Endothelial cell (in vitro differentiated cells): Measurements from ENCODE around the gene TSHZ2. TPM values are rescaled to one million over a fixed set of nuclear protein-coding genes. Genes with fewer than 3 reads are reported as not detected.

Experiments used
- DNase-seq: peaks from one replicate; pipeline ENCODE4 v3.0.0; 2021; ENCODE audit warnings: low spot score
- H3K27ac Mint-ChIP-seq: one replicate; pipeline ENCODE4 v1.8.0; 2021; ENCODE audit warnings: mixed read lengths, inconsistent platforms; ENCODE audit not compliant: unreplicated experiment
- H3K27me3 Mint-ChIP-seq: one replicate; pipeline ENCODE4 v1.8.0; 2021; ENCODE audit warnings: mild to moderate bottlenecking, moderate library complexity, mixed read lengths, inconsistent platforms; ENCODE audit not compliant: unreplicated experiment
- H3K36me3 Mint-ChIP-seq: one replicate; pipeline ENCODE4 v1.8.0; 2021; ENCODE audit warnings: mild to moderate bottlenecking, low read depth, mixed read lengths, inconsistent platforms; ENCODE audit not compliant: unreplicated experiment
- H3K4me1 Mint-ChIP-seq: one replicate; pipeline ENCODE4 v1.8.0; 2021; ENCODE audit warnings: mild to moderate bottlenecking, mixed read lengths, inconsistent platforms; ENCODE audit not compliant: unreplicated experiment
- H3K4me3 Mint-ChIP-seq: one replicate; pipeline ENCODE4 v1.8.0; 2021; ENCODE audit warnings: mild to moderate bottlenecking, mixed read lengths, inconsistent platforms; ENCODE audit not compliant: unreplicated experiment
- H3K9me3 Mint-ChIP-seq: one replicate; pipeline ENCODE4 v1.8.0; 2021; ENCODE audit warnings: mixed read lengths, inconsistent platforms; ENCODE audit not compliant: unreplicated experiment
- total RNA-seq: library from RNA; stranded (reverse); fragmentation: NEBNext Ultra II Directional; extraction: Animal tissue kit (Norgen Biotek cat#: 25700); gene quantifications from one replicate; pipeline ENCODE4 v1.2.1, GENCODE V29; 2021; ENCODE audit not compliant: unreplicated experiment
- TF ChIP-seq, protein P1 (sequence below): fragments of 200-600 bp; sonication (generic); IDR thresholded peaks from one replicate; pipeline ENCODE4 v1.5.0; 2021; ENCODE audit warnings: antibody characterized with exemption; ENCODE audit not compliant: unreplicated experiment

The TSHZ2 gene
- total RNA-seq, 1 donor from 2014 or later, result 2.3 TPM

- no peak overlapping the region for H3K4me3 Mint-ChIP-seq
- no peaks in the 10 kb centered on the region for H3K9me3 Mint-ChIP-seq
- peaks cover 19% of the 10 kb centered on the region for H3K4me1 Mint-ChIP-seq
- H3K27ac Mint-ChIP-seq, result peak overlapping the region; percentile 88
- TF ChIP-seq, protein P1, sequence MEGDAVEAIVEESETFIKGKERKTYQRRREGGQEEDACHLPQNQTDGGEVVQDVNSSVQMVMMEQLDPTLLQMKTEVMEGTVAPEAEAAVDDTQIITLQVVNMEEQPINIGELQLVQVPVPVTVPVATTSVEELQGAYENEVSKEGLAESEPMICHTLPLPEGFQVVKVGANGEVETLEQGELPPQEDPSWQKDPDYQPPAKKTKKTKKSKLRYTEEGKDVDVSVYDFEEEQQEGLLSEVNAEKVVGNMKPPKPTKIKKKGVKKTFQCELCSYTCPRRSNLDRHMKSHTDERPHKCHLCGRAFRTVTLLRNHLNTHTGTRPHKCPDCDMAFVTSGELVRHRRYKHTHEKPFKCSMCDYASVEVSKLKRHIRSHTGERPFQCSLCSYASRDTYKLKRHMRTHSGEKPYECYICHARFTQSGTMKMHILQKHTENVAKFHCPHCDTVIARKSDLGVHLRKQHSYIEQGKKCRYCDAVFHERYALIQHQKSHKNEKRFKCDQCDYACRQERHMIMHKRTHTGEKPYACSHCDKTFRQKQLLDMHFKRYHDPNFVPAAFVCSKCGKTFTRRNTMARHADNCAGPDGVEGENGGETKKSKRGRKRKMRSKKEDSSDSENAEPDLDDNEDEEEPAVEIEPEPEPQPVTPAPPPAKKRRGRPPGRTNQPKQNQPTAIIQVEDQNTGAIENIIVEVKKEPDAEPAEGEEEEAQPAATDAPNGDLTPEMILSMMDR, result no peak
- DNase-seq, result no peak
- peaks cover 4% of the 10 kb centered on the region for H3K27me3 Mint-ChIP-seq
- no peaks in the 10 kb centered on the region for H3K36me3 Mint-ChIP-seq
These were observed 107.9 kb downstream of the TSHZ2 start for GRCh38 chr20:53079828-53080686.

DNA sequence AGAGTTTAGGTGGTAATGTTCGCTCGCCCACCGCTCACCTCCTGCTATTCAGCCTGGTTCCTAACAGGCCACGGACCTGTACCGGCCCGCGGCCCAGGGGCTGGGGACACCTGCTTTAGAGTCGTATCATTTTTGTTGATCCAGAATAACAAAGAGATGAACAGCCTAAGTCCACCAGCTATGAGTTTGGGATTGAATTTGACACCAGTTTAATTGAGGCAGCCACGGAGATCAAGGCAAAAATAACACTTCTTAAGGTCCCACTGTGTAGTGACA lies 108.5 kb downstream of the TSHZ2 start:
- Mint-ChIP-seq H3K36me3 (no peaks in the 10 kb centered on the region), H3K27ac (peak overlapping the region; percentile 88), H3K27me3 (peaks cover 4% of the 10 kb centered on the region), H3K4me1 (peaks cover 19% of the 10 kb centered on the region), H3K9me3 (no peaks in the 10 kb centered on the region), H3K4me3 (no peak overlapping the region)
- DNase-seq, result no peak
- TF ChIP-seq, protein P1, result no peak

DNA sequence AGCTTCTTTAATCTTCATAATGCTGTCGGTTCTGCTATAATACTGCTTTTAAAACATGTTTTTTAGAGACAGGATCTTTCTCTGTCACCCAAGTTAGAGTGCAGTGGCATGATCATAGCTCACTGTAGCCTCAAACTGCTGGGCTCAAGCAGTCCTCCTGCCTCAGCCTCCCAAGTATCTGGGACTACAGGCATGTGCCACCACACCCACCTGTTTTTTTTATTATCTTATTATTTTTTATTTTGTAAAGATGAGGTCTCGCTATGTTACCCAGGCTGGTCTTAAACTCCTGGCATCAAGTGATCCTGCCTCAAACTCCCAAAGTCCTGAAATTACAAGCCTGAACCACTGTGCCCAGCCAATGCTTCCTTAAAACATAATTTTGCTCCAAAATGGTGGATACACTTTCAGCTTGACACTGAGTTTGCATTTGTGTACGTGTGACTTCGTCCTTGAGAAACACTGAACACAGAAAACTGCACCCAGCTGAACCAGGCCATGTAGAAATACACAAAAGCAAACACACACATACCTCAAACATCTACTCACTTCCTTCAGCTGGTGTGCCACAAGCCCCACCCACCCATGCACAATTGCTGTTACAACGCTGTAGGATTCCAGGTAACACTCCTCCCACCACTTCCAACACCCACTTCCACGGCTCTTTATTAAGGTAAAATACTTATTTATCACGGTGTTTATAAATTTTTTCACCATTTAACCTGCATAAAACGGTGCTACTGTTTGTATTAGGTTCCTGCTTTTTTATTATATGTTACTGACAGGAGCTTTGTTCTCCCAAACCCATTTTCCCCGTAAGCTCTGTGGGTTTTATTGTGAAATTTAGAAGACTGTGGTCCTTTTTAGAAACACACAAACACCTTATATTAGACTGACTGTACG lies 109.1 kb downstream of the TSHZ2 start:
- no peaks in the 10 kb centered on the region for H3K9me3 Mint-ChIP-seq
- TF ChIP-seq, protein P1, result no peak
- peak overlapping the region; percentile 88 for H3K27ac Mint-ChIP-seq
- H3K27me3 Mint-ChIP-seq, result peaks cover 4% of the 10 kb centered on the region
- H3K36me3 Mint-ChIP-seq, result no peaks in the 10 kb centered on the region
- H3K4me1 Mint-ChIP-seq, result peaks cover 19% of the 10 kb centered on the region
- DNase-seq, result no peak
- no peak overlapping the region for H3K4me3 Mint-ChIP-seq

GRCh38 chr20:53081916-53082863 lies 110.0 kb downstream of the TSHZ2 start:
- TF ChIP-seq, protein P1, result no peak

More at GRCh38 chr20:53081916-53082863, 110.0 kb downstream of the TSHZ2 start:
- H3K9me3 Mint-ChIP-seq, result no peaks in the 10 kb centered on the region
- H3K4me1 Mint-ChIP-seq, result peaks cover 19% of the 10 kb centered on the region
- H3K27me3 Mint-ChIP-seq, result peaks cover 4% of the 10 kb centered on the region
- H3K36me3 Mint-ChIP-seq, result no peaks in the 10 kb centered on the region
- DNase-seq, result no peak
- H3K4me3 Mint-ChIP-seq, result no peak overlapping the region
- no peak overlapping the region for H3K27ac Mint-ChIP-seq
